H1 (cell line): ENCODE data around the gene HORMAD2. TPM values are rescaled to one million over a fixed set of nuclear protein-coding genes. Genes with fewer than 3 reads are reported as not detected.

Source experiments
- CTBP2 ChIP-seq: IDR thresholded peaks from 2 replicates; pipeline ENCODE4 v1.7.0; 2011; ENCODE audit warnings: borderline replicate concordance, mild to moderate bottlenecking, moderate library complexity, mixed read lengths, low read length; ENCODE audit not compliant: insufficient read depth, insufficient read length
- SIX5 ChIP-seq: IDR thresholded peaks from 2 replicates; pipeline ENCODE4 v1.6.1; 2011; ENCODE audit warnings: mild to moderate bottlenecking, low read depth, low read length
- polyA plus RNA-seq, 7 experiments: library from polyadenylated mRNA; depleted of rRNA in 3 of 7; stranded (reverse) in 5 of 7; unstranded in 2 of 7; fragments of >200 nt in 5 of 7; fragments of 200-250 nt in 2 of 7; gene quantifications; 1 replicate in 5 of 7; 2 replicates in 1 of 7; 4 replicates in 1 of 7; pipeline versions ENCODE4 v1.2.1 to v1.2.3, GENCODE V29; 2011 to 2013; ENCODE audit warnings: missing spikeins in 2 of 7, mixed read lengths in 2 of 7
- total RNA-seq: library from RNA; stranded (reverse); fragmentation: NEBNext Ultra II Directional; extraction: Animal tissue kit (Norgen Biotek cat#: 25700); gene quantifications from 2 replicates; pipeline ENCODE4 v1.2.1, GENCODE V29; 2021
- TF ChIP-seq, protein P1 (sequence below): fragments of 300-600 bp; sonication (generic); IDR thresholded peaks from 2 replicates; pipeline ENCODE4 v1.7.1; 2012; ENCODE audit warnings: low read length, moderate library complexity, mild to moderate bottlenecking, inconsistent platforms; ENCODE audit not compliant: insufficient replicate concordance
- TF ChIP-seq, protein P2 (sequence below): IDR thresholded peaks from 2 replicates; pipeline ENCODE4 v1.6.1; 2011; ENCODE audit warnings: low read depth, mild to moderate bottlenecking, low read length; ENCODE audit not compliant: insufficient read depth

HORMAD2 gene
- total and polyA plus RNA-seq, 2 of the 8 experiments (the other 6 are each of a cell fraction or from before 2014, with no cell fraction given) = 0.03 TPM; not detected in 1

DNA sequence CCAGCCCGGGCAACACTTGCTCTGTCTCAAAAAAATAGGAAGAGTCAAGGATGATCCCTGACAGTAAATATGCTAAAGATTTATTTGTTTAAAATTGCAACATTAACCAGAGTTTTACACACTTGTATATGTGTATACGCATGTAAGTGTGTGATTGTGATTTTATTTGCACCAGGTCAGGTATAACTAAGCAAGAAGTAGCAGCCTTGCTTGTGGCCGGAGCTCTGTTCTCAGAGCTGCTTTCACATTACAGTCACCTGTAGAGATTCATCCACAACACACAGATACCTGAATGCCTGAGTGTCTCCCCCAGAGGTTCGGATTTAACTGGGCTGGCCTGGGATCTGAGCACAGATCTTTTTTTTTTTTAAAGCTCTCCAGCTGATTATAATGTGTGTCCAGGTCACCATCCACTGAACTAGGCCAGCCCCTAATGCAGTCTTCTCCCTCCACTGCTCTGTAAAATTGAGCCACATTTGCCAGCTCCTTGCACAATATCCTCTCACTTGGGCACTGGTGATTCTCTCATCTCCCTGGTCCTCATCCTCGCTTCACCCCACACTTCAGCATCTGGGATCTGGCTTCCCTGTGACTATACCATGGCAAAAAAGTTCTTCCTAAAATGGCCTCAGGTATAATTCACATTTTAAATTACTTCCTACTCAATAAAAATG, 118.0 kb downstream of the HORMAD2 start (continued):
- TF ChIP-seq, protein P1, sequence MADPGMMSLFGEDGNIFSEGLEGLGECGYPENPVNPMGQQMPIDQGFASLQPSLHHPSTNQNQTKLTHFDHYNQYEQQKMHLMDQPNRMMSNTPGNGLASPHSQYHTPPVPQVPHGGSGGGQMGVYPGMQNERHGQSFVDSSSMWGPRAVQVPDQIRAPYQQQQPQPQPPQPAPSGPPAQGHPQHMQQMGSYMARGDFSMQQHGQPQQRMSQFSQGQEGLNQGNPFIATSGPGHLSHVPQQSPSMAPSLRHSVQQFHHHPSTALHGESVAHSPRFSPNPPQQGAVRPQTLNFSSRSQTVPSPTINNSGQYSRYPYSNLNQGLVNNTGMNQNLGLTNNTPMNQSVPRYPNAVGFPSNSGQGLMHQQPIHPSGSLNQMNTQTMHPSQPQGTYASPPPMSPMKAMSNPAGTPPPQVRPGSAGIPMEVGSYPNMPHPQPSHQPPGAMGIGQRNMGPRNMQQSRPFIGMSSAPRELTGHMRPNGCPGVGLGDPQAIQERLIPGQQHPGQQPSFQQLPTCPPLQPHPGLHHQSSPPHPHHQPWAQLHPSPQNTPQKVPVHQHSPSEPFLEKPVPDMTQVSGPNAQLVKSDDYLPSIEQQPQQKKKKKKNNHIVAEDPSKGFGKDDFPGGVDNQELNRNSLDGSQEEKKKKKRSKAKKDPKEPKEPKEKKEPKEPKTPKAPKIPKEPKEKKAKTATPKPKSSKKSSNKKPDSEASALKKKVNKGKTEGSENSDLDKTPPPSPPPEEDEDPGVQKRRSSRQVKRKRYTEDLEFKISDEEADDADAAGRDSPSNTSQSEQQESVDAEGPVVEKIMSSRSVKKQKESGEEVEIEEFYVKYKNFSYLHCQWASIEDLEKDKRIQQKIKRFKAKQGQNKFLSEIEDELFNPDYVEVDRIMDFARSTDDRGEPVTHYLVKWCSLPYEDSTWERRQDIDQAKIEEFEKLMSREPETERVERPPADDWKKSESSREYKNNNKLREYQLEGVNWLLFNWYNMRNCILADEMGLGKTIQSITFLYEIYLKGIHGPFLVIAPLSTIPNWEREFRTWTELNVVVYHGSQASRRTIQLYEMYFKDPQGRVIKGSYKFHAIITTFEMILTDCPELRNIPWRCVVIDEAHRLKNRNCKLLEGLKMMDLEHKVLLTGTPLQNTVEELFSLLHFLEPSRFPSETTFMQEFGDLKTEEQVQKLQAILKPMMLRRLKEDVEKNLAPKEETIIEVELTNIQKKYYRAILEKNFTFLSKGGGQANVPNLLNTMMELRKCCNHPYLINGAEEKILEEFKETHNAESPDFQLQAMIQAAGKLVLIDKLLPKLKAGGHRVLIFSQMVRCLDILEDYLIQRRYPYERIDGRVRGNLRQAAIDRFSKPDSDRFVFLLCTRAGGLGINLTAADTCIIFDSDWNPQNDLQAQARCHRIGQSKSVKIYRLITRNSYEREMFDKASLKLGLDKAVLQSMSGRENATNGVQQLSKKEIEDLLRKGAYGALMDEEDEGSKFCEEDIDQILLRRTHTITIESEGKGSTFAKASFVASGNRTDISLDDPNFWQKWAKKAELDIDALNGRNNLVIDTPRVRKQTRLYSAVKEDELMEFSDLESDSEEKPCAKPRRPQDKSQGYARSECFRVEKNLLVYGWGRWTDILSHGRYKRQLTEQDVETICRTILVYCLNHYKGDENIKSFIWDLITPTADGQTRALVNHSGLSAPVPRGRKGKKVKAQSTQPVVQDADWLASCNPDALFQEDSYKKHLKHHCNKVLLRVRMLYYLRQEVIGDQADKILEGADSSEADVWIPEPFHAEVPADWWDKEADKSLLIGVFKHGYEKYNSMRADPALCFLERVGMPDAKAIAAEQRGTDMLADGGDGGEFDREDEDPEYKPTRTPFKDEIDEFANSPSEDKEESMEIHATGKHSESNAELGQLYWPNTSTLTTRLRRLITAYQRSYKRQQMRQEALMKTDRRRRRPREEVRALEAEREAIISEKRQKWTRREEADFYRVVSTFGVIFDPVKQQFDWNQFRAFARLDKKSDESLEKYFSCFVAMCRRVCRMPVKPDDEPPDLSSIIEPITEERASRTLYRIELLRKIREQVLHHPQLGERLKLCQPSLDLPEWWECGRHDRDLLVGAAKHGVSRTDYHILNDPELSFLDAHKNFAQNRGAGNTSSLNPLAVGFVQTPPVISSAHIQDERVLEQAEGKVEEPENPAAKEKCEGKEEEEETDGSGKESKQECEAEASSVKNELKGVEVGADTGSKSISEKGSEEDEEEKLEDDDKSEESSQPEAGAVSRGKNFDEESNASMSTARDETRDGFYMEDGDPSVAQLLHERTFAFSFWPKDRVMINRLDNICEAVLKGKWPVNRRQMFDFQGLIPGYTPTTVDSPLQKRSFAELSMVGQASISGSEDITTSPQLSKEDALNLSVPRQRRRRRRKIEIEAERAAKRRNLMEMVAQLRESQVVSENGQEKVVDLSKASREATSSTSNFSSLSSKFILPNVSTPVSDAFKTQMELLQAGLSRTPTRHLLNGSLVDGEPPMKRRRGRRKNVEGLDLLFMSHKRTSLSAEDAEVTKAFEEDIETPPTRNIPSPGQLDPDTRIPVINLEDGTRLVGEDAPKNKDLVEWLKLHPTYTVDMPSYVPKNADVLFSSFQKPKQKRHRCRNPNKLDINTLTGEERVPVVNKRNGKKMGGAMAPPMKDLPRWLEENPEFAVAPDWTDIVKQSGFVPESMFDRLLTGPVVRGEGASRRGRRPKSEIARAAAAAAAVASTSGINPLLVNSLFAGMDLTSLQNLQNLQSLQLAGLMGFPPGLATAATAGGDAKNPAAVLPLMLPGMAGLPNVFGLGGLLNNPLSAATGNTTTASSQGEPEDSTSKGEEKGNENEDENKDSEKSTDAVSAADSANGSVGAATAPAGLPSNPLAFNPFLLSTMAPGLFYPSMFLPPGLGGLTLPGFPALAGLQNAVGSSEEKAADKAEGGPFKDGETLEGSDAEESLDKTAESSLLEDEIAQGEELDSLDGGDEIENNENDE = no peak
- TF ChIP-seq CTBP2 (no peak), SIX5 (no peak)
- TF ChIP-seq, protein P2, sequence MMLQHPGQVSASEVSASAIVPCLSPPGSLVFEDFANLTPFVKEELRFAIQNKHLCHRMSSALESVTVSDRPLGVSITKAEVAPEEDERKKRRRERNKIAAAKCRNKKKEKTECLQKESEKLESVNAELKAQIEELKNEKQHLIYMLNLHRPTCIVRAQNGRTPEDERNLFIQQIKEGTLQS = no peak
